Fibroblast of lung (primary cell): ENCODE results near the gene ARHGAP35. TPM values are rescaled to one million over a fixed set of nuclear protein-coding genes. Genes with fewer than 3 reads are reported as not detected.

Source experiments
- DNase-seq, 2 donors: peaks; one replicate each; pipeline versions ENCODE4 v3.0.0 to v3.0.0-alpha.2; 2010; ENCODE audit warnings: low read depth in 2 of 2
- H2AFZ ChIP-seq: 2 replicates; pipeline ENCODE4 v1.5.1; 2012; ENCODE audit warnings: low read length, control low read depth, inconsistent platforms
- H3K27ac ChIP-seq: 2 replicates; pipeline ENCODE4 v1.5.1; 2011; ENCODE audit warnings: low read length, control low read depth; ENCODE audit not compliant: insufficient read depth
- H3K27me3 ChIP-seq: 2 replicates; pipeline ENCODE4 v1.5.1; 2011; ENCODE audit warnings: mild to moderate bottlenecking, low read length; ENCODE audit not compliant: control insufficient read depth, insufficient read depth
- H3K36me3 ChIP-seq: 2 replicates; pipeline ENCODE4 v1.5.1; 2011; ENCODE audit warnings: low read length; ENCODE audit not compliant: control insufficient read depth, insufficient read depth
- H3K4me1 ChIP-seq: 2 replicates; pipeline ENCODE4 v1.5.1; 2011; ENCODE audit warnings: low read length; ENCODE audit not compliant: control insufficient read depth, insufficient read depth; ENCODE audit errors: extremely low read depth
- H3K4me2 ChIP-seq: 2 replicates; pipeline ENCODE4 v1.5.1; 2011; ENCODE audit warnings: low read length, control low read depth; ENCODE audit not compliant: insufficient read depth; ENCODE audit errors: extremely low read depth
- H3K4me3 ChIP-seq, 4 experiments: fragments of 200-600 bp in 1 of 4; sonication (generic) in 1 of 4; replicated peaks in 1 of 4; 2 replicates each; pipeline ENCODE4 v1.5.1; 2011 to 2016; ENCODE audit warnings: low read length in 4 of 4, low read depth in 3 of 4, mild to moderate bottlenecking in 3 of 4, control low read depth in 2 of 4, inconsistent platforms in 1 of 4, mixed read lengths in 1 of 4; ENCODE audit not compliant: insufficient read depth in 1 of 4; ENCODE audit errors: control extremely low read depth in 1 of 4
- H3K79me2 ChIP-seq: 2 replicates; pipeline ENCODE4 v1.5.1; 2012; ENCODE audit warnings: mild to moderate bottlenecking, low read length, inconsistent platforms; ENCODE audit not compliant: control insufficient read depth, insufficient read depth
- H3K9ac ChIP-seq: 2 replicates; pipeline ENCODE4 v1.5.1; 2011; ENCODE audit warnings: mild to moderate bottlenecking, low read length, control low read depth; ENCODE audit not compliant: insufficient read depth
- H3K9me3 ChIP-seq: 2 replicates; pipeline ENCODE4 v1.5.1; 2012; ENCODE audit warnings: low read depth, low read length; ENCODE audit not compliant: control insufficient read depth, insufficient read depth
- H4K20me1 ChIP-seq: 2 replicates; pipeline ENCODE4 v1.5.1; 2011; ENCODE audit warnings: low read length; ENCODE audit not compliant: control insufficient read depth, insufficient read depth; ENCODE audit errors: extremely low read depth
- EZH2 ChIP-seq: IDR thresholded peaks from 2 replicates; pipeline ENCODE4 v1.5.1; 2012; ENCODE audit warnings: low read length, control low read depth, mild to moderate bottlenecking; ENCODE audit errors: missing control alignments
- polyA minus RNA-seq: library from RNA; depleted of rRNA, polyadenylated mRNA; stranded (reverse); fragments of >200 nt; gene quantifications from 2 replicates; pipeline ENCODE4 v1.2.3, GENCODE V29; 2011; ENCODE audit warnings: low replicate concordance
- polyA plus RNA-seq, 2 donors: library from polyadenylated mRNA; depleted of rRNA in 1 of 2; stranded (reverse) in 1 of 2; unstranded in 1 of 2; fragments of >200 nt; gene quantifications; 2 replicates each; pipeline ENCODE4 v1.2.1, GENCODE V29; 2011 to 2012; ENCODE audit warnings: missing spikeins in 1 of 2
- total RNA-seq: library from RNA; depleted of rRNA; stranded (reverse); fragments of >200 nt; gene quantifications from 2 replicates; pipeline ENCODE4 v1.2.1, GENCODE V29; 2014
- TF ChIP-seq, protein P1 (sequence below), 2 donors: IDR thresholded peaks in 1 of 2; conservative IDR thresholded peaks in 1 of 2; 1 replicate in 1 of 2; 2 replicates in 1 of 2; pipeline ENCODE4 v1.5.1; 2011 to 2012; ENCODE audit warnings: low read length in 2 of 2, control low read depth in 1 of 2, inconsistent platforms in 1 of 2, low read depth in 1 of 2, mild to moderate bottlenecking in 1 of 2

The ARHGAP35 gene
- 37.5 and 47.6 TPM in 2 replicates for total RNA-seq
- 26.0 and 27.9 TPM in 2 replicates for polyA plus RNA-seq
- polyA plus RNA-seq (2012) = 28.3 and 31.1 TPM in 2 replicates
- 59.8 and 71.0 TPM in 2 replicates for polyA minus RNA-seq

DNA sequence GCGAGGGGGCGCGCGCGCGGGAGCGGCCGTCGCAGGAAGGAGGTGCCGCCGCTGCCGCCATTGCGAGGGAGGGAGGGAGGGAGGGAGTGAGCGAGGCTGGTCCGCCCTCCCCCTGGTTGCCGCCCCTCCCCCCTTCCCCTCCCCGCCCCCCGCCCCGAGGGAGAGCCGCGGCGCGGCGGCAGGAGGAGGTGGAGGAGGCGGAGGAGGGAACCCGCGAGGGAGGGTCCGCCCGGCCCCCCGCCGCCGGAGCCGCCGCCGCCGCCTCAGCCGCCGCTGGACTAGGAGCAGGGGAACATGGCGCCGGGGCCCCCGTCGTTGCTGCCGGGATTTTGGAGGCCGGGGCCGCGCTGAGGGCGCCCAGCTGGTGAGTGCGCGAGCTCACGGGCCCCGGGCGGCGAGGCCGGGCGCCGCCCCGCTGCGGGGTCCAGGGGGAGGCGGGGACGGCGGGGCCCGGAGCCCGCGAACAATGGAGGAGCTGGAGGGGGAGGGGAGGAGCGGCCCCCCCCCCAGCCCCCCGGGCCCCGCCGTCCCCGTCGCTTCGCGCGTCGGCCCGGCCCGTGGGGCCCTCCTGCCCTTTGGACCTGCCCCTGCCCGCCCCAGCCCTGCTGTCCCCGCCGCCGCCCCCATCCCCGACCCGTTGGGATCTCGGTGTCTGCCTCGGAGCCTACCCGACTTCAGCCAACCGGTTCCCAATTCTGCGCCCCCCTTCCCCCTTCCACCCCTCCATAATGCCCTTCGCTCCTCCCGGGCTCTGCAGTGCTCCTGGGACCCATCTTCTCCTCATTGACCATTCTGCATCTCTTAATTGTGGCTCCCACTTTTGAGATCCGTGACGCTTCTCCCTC, at the start of gene ARHGAP35:
Gene ARHGAP35 (plus strand): TSS at position 152 of the 845 bp plus-strand sequence. CDS start 57,679 bp downstream, outside the sequence.
- TF ChIP-seq, protein P1, sequence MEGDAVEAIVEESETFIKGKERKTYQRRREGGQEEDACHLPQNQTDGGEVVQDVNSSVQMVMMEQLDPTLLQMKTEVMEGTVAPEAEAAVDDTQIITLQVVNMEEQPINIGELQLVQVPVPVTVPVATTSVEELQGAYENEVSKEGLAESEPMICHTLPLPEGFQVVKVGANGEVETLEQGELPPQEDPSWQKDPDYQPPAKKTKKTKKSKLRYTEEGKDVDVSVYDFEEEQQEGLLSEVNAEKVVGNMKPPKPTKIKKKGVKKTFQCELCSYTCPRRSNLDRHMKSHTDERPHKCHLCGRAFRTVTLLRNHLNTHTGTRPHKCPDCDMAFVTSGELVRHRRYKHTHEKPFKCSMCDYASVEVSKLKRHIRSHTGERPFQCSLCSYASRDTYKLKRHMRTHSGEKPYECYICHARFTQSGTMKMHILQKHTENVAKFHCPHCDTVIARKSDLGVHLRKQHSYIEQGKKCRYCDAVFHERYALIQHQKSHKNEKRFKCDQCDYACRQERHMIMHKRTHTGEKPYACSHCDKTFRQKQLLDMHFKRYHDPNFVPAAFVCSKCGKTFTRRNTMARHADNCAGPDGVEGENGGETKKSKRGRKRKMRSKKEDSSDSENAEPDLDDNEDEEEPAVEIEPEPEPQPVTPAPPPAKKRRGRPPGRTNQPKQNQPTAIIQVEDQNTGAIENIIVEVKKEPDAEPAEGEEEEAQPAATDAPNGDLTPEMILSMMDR (conservative IDR thresholded peaks at IDR 0.05 in 1 of 2, IDR thresholded peaks at IDR 0.05 in 1 of 2; ENCODE audit: low read depth in 1 of 2, low read length in 2 of 2) = no peak
- no peak for TF ChIP-seq EZH2
- H3K36me3 ChIP-seq = no peaks in the 10 kb centered on the region
- H3K4me2 ChIP-seq = peak within 1 kb of the TSS; percentile 91
- peaks cover 48% of the 10 kb centered on the region for H3K79me2 ChIP-seq
- peaks cover 3% of the 10 kb centered on the region for H4K20me1 ChIP-seq
- H3K9me3 ChIP-seq = no peaks in the 10 kb centered on the region
- DNase-seq = no peak
- no peaks in the 10 kb centered on the region for H3K27me3 ChIP-seq
- H3K4me3 ChIP-seq = peak within 1 kb of the TSS; percentile 65 to 81 (median 78)
- peaks cover 10% of the 10 kb centered on the region for H3K4me1 ChIP-seq
- peak within 1 kb of the TSS; percentile 93 for H3K27ac ChIP-seq
- H3K9ac ChIP-seq = peak within 1 kb of the TSS; percentile 96
- H2AFZ ChIP-seq = peak within 1 kb of the TSS; percentile 86

DNA sequence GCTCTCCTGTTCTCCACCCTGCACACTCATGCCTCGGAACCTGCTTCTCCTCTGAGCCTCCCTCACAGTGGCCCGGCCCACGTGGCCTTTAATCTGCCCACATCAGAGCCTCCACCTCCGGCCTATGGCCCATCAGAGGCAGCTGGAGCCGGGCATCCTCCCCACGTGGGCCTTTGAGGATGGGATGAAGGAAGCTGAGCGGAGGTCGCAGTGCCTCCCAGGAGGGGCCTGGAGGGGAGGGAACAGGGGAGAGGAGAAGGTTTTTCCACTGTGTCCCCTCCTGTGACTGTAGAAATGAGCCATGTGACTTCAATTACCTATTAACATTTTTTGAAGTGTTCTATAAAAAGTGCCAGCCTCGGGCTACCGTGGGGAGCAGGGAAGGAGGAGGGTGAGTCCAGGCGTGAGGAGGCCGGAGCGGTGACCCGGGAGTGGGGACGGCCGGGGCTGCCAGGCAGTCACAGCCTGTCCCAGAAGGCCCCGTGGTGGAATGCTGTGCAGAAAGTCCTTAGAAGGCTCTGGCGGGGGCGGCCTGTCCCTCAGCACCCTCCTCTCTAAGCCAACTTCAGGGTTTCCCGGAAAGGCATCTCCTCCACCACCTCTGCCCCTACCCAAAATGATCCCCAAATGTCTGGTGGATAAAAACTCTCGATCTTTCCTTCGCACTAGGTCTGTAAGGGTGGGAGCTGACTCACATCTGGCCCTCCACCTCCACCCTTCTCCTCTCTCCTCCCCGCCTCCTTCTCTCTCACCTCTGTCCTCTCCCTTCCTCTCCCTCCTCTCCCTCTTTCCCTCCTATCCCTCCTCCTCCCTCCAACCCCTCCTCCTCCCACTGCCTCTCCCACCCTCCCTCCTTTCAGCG, 47.6 kb upstream of the ARHGAP35 start:
- no peak for TF ChIP-seq EZH2
- TF ChIP-seq, protein P1 (conservative IDR thresholded peaks at IDR 0.05 in 1 of 2, IDR thresholded peaks at IDR 0.05 in 1 of 2; ENCODE audit: low read depth in 1 of 2, low read length in 2 of 2) = no peak

More for the DNA sequence above, 47.6 kb upstream of the ARHGAP35 start:
- no peaks in the 10 kb centered on the region for H3K27me3 ChIP-seq
- H3K36me3 ChIP-seq = no peaks in the 10 kb centered on the region
- H3K4me1 ChIP-seq = no peaks in the 10 kb centered on the region
- no peaks in the 10 kb centered on the region for H3K79me2 ChIP-seq
- no peak overlapping the region for H3K4me3 ChIP-seq
- H4K20me1 ChIP-seq = no peaks in the 10 kb centered on the region
- H3K27ac ChIP-seq = no peak overlapping the region
- H2AFZ ChIP-seq = no peak overlapping the region
- no peak for DNase-seq
- H3K9me3 ChIP-seq = no peaks in the 10 kb centered on the region
- H3K9ac ChIP-seq = no peak overlapping the region
- no peak overlapping the region for H3K4me2 ChIP-seq
